Erythroblast (primary cell): ENCODE data around the gene FRMD4A.

Source experiments
- GATA1 ChIP-seq: IDR thresholded peaks from 2 replicates; pipeline ENCODE4 v1.6.1; 2011; ENCODE audit warnings: low read depth, mild to moderate bottlenecking, control low read depth, low read length, moderate library complexity
- POLR2A ChIP-seq: IDR thresholded peaks from 2 replicates; pipeline ENCODE4 v1.6.1; 2011; ENCODE audit warnings: mild to moderate bottlenecking, low read length

- TF ChIP-seq POLR2A (no peak), GATA1 (no peak)
These were observed 76.4 kb downstream of the FRMD4A start for GRCh38 chr10:14254368-14254767.
